GM19025 (cell line): Measurements from ENCODE around the gene CLIC4.
"Not testable (repeated sequence)": the region's sequence is repeated elsewhere in the genome, so short reads cannot be mapped to it uniquely, and the experiment has no call there.

ENCODE experiments used
- ATAC-seq: cut with Tn5 transposase; IDR thresholded peaks from one replicate; pipeline ENCODE4 v1.9.1; 2021; ENCODE audit warnings: mild to moderate bottlenecking, low read depth, moderate library complexity; ENCODE audit not compliant: unreplicated experiment

The CLIC4 gene

DNA sequence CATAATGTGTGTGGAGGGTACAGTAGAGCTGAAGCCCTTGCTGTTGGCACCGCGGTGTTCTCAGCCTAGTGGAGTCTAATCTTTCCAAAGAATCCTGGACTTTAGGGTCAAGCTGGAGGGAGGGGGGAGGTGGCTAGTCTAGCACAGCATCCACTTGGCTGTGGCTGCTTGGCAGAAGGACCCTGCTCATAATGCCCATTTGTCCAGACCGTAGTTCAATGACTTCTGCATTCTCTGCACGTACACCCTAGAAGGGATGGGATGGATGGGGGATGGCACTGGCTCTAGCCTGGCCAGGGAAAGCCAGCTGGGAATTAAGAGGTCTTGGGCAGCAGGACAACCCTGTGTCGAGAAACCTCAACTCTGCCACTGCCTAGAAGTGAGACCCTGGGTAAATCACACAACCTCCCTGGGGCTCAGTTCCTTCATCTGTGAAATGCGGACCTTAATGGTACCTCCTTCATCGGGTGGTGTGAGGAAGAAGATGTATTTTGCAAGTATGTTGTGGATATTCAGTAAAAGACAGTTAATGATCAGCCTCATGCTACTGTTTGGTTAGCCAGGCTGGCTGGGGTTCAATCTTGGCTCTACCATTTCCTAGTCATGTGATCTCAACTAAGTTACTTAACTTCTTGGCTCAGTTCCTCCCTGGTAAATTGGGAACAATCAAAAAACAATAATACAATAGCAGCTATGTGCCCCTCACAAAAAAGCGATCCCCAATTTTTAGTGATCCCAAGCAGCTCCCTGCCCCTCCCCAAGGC is 27.2 kb upstream of the CLIC4 start:
- no peak for ATAC-seq

DNA sequence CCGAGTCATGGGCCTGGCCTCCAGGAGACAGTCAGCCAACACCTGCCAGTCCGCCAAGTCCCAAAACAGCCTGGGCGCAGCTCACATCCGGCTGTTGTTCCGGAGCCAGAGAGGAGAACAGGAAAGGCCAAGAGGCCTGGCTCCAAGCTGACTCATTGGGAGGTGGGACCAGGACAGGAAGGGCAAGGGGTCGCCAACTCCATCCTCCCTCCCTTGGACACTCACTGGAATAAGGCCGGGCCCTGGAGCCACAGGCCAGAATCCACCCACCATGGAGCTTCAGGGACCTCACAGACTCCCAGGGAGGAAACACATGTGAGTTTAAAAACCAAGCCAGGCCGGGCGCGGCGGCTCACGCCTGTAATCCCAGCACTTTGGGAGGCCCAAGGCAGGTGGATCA is 25.1 kb upstream of the CLIC4 start:
- ATAC-seq, result no peak

- no peak for ATAC-seq
Measured at GRCh38 chr1:24721533-24721932, 23.7 kb upstream of the CLIC4 start.

- ATAC-seq, result not testable (repeated sequence)
Measured at GRCh38 chr1:24722073-24723035, 22.9 kb upstream of the CLIC4 start.

GRCh38 chr1:24724345-24725208 is 20.7 kb upstream of the CLIC4 start:
- no peak for ATAC-seq

- ATAC-seq, result no peak
Measured at GRCh38 chr1:24725209-24725651, 20.0 kb upstream of the CLIC4 start.

DNA sequence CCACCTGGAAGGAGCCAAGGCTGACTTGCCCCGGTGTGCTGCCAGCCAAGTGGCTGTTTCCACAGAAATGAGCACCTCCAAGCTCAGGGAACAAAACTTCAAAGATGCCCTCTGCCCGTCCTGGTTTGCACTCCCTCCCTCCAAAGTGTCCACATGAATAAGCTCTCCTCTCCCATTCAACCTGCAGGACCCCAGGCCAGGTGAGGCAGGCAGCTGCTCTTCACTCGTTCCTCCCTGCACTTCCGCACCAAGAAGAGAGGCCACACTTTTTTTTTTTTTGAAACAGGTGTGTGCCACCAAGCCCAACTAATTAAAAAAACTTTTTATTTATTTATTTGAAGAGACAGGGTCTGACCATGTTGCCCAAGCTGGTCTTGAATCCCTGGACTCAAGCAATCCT is 18.5 kb upstream of the CLIC4 start:
- no peak for ATAC-seq

- ATAC-seq, result peak; percentile 83
Measured at GRCh38 chr1:24727501-24728216, 17.6 kb upstream of the CLIC4 start.

DNA sequence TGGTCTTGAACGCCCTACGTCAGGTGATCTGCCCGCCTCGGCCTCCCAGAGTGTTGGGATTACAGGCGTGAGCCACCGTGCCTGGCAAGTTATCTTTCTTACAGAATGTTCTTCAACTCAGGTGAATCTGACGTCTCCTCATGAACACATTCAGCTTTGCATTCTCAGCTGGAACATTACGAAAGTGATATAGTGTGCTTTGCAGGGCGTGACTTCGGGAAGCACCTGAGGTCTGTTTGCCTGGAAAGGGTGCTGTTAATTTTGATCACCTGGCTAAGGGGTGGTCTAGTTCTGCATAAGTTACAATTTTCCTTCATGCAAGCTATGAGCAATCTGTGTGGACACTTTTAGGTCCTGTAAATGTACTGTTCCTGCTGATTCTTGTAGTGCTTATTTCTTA is 16.3 kb upstream of the CLIC4 start:
- ATAC-seq, result no peak

GRCh38 chr1:24732186-24732885 is 12.9 kb upstream of the CLIC4 start:
- ATAC-seq, result no peak

- ATAC-seq, result not testable (repeated sequence)
Measured at GRCh38 chr1:24733342-24733741, 11.9 kb upstream of the CLIC4 start.

- ATAC-seq, result no peak
Measured at GRCh38 chr1:24735156-24735508, 10.1 kb upstream of the CLIC4 start.

- no peak for ATAC-seq
Measured at GRCh38 chr1:24735509-24736375, 9.5 kb upstream of the CLIC4 start.

DNA sequence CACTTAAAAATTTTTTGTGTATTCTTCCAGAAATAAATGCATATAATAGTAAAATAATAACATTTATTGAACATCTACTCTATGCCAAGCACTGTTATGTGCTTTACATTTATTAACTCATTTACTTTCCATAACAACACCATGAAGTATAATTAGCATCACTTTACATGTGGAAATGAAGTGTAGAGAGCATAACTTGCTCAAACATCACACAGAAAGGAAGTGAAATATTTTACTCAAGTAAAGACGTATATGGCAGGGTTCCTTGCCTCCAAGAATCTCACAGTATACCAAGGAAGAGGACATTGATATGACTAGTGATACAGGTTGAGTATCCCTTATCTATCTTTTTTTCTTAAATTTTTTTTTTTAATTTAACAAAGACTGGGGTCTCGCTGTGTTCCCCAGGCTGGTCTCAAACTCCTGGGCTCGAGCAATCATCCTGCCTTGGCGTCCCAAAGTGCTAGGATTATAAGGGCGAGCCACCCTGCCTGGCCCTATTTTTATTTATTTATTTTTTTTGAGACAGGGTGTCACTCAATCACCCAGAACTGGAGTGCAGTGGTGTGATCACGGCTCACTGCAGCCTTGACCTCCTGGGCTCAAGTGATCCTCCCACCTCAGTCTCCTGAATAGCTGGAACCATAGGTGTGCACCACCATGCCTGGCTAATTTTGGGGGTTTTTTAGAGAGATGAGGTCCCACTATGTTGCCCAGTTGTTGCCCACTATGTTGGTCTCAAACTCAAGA is 7.7 kb upstream of the CLIC4 start:
- no peak for ATAC-seq

- no peak for ATAC-seq
Measured at GRCh38 chr1:24739241-24739640, 6.0 kb upstream of the CLIC4 start.

- no peak for ATAC-seq
Measured at GRCh38 chr1:24742090-24742938, 2.9 kb upstream of the CLIC4 start.
